NCI-H2171 (cell line): Measurements from ENCODE around the gene BGN.

Experiments used
- DNase-seq: peaks from one replicate; lab custom pipeline; 2025; lab: John Stamatoyannopoulos, UW

Gene BGN

GRCh38 chrX:153460826-153461225, 34.0 kb upstream of the BGN start:
- DNase-seq, result peak; percentile 22

- no peak for DNase-seq
Measured at GRCh38 chrX:153462291-153462690, 32.5 kb upstream of the BGN start.

- no peak for DNase-seq
Measured at GRCh38 chrX:153463031-153463430, 31.7 kb upstream of the BGN start.

- DNase-seq, result no peak
Measured at GRCh38 chrX:153463556-153463955, 31.2 kb upstream of the BGN start.

GRCh38 chrX:153464116-153464515, 30.7 kb upstream of the BGN start:
- DNase-seq, result no peak

- no peak for DNase-seq
Measured at GRCh38 chrX:153465691-153466380, 28.9 kb upstream of the BGN start.

- no peak for DNase-seq
Measured at GRCh38 chrX:153468008-153468580, 26.7 kb upstream of the BGN start.

GRCh38 chrX:153469811-153470410, 24.9 kb upstream of the BGN start:
- DNase-seq, result no peak

DNA sequence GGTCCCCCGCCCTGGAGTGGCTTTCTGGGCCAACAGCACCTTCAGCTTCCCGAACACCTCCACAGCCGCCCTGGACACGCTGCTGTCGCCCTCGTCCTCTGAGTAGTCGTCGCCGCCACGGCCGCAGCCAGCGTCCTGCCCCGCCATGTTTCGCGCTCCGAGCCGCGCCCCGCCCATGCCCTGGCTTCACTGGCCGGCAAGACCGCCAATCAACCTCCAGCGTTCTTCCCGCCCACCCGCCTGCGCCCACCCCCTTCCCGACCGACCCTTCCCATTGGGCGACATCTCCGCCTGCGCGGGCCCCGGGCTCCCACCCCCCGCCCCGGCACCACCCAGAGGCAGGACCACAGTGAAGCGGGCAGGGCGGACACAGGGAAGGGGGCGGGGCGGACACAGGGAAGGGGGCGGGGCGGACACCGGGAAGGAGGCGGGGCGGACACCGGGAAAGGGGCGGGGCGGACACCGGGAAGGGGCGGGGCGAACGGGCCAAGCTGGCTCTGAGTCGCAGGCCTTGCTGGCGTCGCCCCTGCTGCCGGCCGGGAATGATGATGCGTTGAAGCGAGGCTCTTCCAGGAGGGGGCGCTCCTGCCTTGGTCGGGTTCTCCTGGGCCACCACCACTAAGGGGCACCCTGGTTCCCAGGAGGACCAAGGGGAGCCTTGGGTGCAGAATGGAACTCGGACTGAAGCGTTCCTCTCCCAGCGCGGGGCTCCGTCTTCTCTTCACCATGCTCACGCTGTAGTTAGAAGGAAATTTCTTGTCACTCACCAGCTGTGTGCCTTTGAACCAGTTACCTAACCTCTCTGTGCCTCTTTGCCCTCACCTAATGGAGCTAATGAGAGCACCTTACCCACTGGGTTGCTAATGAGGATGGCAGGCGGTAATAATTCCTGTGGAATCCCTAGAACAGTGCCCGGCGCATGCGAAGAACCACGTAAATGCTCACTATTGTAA, 24.1 kb upstream of the BGN start, which contains the start of gene HAUS7:
Gene HAUS7, minus strand, starts transcription at position 166 of the 953 bp plus-strand sequence. Its CDS starts 19 bp downstream, at position 147.
- peak; percentile 77 for DNase-seq

- DNase-seq, result no peak
Measured at GRCh38 chrX:153471663-153472280, 23.0 kb upstream of the BGN start.

DNA sequence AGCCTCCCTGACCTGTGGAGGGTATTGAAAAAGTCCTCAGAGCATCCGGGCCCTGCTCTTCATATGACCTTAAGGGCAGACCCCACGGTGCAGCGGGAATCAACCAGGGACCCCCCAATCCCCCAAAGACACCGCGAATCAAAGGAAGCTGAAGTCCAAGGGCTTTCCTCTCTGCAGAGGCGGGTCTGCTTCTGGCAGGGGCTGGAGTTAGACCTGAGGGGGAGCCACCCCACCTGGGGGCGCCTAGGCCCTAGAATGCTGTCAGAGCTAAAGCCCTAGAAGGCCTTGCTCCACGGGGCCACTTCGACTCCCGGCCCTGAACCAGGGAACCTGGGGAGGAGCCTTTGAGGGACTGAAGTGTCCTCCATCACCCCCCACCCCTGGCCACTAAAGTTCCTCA, 21.7 kb upstream of the BGN start:
- no peak for DNase-seq

GRCh38 chrX:153474266-153474665, 20.5 kb upstream of the BGN start:
- DNase-seq, result no peak

GRCh38 chrX:153474718-153475117, 20.1 kb upstream of the BGN start:
- DNase-seq, result no peak

- DNase-seq, result no peak
Measured at GRCh38 chrX:153475271-153475670, 19.5 kb upstream of the BGN start.

GRCh38 chrX:153475751-153476281, 19.0 kb upstream of the BGN start:
- no peak for DNase-seq

GRCh38 chrX:153476666-153477363, 18.0 kb upstream of the BGN start:
- DNase-seq, result peak; percentile 56

GRCh38 chrX:153477364-153477857, 17.4 kb upstream of the BGN start:
- DNase-seq, result no peak

DNA sequence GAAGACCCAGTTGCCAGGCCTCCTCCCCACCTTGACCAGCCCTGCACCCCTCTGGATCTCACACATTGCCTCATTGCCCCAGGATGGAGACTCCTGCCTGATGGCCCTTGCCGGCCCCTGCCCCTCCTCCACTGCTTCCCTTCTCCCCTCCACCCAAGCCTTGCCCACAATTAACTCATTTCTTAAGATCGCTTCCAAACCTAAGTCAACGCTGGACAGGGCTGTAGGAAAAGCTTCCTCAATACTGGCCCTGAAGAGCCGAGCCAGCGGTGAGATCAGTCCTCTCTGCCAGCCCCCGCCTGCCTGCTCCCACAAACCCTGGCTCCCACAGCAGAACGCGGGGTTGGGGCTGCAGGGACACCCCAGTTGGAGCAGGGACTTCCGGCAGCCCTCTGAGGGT, 16.9 kb upstream of the BGN start:
- DNase-seq, result no peak

- DNase-seq, result no peak
Measured at GRCh38 chrX:153478746-153479145, 16.0 kb upstream of the BGN start.

GRCh38 chrX:153481043-153481442, 13.7 kb upstream of the BGN start:
- DNase-seq, result no peak
